ENCODE data around the gene CDH13. TPM values are rescaled to one million over a fixed set of nuclear protein-coding genes. Genes with fewer than 3 reads are reported as not detected.

The CDH13 gene
- total RNA-seq, 1 experiment from 2014 or later = 2.1 TPM

DNA sequence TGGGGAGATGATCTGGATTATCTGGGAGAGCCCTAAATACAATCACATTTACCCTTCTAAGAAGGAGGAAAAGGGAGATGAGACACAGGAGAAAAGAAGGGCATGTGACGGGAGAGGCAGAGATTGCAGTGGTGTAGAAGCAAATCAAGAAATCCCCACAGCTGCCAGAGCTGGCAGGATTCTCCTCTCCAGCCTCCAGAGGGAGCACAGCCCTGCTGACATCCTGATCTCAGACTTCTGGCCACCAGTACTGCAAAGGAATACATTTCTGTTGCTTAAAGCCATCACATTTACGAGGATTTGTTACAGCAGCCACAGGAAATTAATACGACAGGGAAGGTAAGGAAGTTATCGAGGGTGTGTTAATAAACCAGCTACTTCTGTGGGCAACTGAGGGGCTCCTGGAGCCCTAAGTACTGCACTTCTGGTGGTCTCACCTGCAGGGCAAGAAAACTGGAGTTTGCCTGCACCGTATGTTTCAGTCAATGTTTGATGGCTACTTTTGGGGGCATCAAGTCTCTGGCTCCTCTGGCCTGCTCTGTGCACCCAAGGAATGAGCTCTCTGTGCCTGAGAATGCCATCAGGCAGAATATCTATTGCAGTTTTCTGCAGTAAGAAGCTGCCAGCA, 22.9 kb upstream of the CDH13 start:
- ChIA-PET CTCF (interaction anchor here (0.8 kb wide), 1 partner anchor 12 kb away, joined by 4 read pairs; no protein-coding TSS in a partner anchor), POLR2A (ENCODE audit: low non-redundant PET) (no interaction called here)
- Histone ChIP-seq H3K4me3 (ENCODE audit: low read depth, low read length, poor library complexity, severe bottlenecking) (no peak overlapping the region), H3K27me3 (replicated peaks; ENCODE audit: insufficient read depth, low read depth, low read length, poor library complexity) (peaks cover 16% of the 10 kb centered on the region), H3K9me3 (ENCODE audit: low read depth, low read length, poor library complexity, severe bottlenecking) (no peaks in the 10 kb centered on the region), H3K36me3 (ENCODE audit: insufficient read depth, low read length, poor library complexity, severe bottlenecking) (no peaks in the 10 kb centered on the region), H3K4me1 (ENCODE audit: insufficient read depth, low read length, poor library complexity, severe bottlenecking) (no peaks in the 10 kb centered on the region), H3K27ac (ENCODE audit: low read depth, low read length, poor library complexity, severe bottlenecking) (no peak overlapping the region)
- no TSS peak for BruUV-seq (replicated peaks)
- intact Hi-C loops (cut with micrococcal nuclease; ENCODE audit: unreplicated experiment) = no loop called here
- TF ChIP-seq EZH2 (IDR thresholded peaks at IDR 0.05; ENCODE audit: borderline replicate concordance, low read depth, low read length, poor library complexity, severe bottlenecking) = no peak
- TF ChIP-seq, protein P1, sequence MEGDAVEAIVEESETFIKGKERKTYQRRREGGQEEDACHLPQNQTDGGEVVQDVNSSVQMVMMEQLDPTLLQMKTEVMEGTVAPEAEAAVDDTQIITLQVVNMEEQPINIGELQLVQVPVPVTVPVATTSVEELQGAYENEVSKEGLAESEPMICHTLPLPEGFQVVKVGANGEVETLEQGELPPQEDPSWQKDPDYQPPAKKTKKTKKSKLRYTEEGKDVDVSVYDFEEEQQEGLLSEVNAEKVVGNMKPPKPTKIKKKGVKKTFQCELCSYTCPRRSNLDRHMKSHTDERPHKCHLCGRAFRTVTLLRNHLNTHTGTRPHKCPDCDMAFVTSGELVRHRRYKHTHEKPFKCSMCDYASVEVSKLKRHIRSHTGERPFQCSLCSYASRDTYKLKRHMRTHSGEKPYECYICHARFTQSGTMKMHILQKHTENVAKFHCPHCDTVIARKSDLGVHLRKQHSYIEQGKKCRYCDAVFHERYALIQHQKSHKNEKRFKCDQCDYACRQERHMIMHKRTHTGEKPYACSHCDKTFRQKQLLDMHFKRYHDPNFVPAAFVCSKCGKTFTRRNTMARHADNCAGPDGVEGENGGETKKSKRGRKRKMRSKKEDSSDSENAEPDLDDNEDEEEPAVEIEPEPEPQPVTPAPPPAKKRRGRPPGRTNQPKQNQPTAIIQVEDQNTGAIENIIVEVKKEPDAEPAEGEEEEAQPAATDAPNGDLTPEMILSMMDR (conservative IDR thresholded peaks at IDR 0.05; ENCODE audit: low read depth, low read length) = peak; percentile 51
- peak; percentile 36 for DNase-seq (ENCODE audit: low spot score)

DNA sequence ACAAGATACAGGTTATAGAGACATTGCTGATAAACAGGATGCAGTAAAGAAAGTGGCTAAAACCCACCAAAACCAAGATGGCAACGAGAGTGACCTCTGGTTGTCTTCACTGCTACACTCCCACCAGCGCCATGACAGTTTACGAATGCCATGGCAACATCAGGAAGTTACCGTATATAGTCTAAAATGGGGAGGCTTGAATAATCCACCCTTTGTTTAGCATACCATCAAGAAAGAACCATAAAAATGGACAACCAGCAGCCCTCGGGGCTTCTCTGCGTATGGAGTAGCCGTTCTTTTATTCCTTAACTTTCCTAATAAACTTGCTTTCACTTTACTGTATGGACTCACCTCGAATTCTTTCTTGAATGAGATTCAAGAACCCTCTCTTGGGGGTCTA, 21.7 kb upstream of the CDH13 start:
- TF ChIP-seq, protein P1 (conservative IDR thresholded peaks at IDR 0.05; ENCODE audit: low read depth, low read length) = no peak
- TF ChIP-seq EZH2 (IDR thresholded peaks at IDR 0.05; ENCODE audit: borderline replicate concordance, low read depth, low read length, poor library complexity, severe bottlenecking) = no peak
- no peaks in the 10 kb centered on the region for H3K36me3 ChIP-seq (ENCODE audit: insufficient read depth, low read length, poor library complexity, severe bottlenecking)

DNA sequence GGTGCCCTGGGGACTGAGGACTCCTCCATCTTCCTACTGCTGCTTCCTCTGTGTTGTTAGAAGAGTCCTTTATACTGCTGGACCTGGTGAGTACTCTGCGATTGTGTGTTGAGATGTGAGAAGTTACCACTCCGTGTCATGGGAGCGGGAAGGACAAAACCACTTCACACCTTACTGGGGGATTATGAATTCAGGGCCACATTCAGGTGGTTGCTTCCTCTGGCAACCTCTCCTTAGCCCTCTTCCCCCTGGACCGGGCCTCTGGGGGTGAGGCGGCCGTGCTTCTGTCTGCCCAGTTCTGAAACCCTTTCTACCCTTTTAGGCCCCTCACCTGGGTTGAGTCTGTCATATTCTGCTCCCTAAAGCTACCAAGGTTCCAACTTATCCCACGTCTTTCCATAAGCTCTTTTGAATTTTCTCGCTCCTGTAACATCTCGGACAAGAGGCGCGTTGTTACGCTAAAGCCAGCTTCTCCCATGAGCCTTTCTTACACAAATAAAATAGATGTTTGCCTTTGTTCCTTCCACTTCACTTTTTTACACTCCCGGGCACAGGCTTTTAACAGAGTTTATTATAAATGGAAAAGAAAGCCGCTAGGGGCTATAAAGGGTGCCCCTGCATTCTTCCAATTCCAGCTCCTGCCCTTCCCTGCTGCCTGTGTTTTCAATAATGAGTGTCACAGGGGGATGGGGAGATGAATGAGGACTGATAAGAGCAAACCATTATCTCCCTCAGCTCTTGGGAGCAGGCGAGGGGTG, 20.7 kb upstream of the CDH13 start:
- peaks cover 13% of the 10 kb centered on the region for H3K27me3 ChIP-seq (replicated peaks; ENCODE audit: insufficient read depth, low read depth, low read length, poor library complexity)
- ChIA-PET CTCF (no interaction called here), POLR2A (ENCODE audit: low non-redundant PET) (no interaction called here)
- no peaks in the 10 kb centered on the region for H3K36me3 ChIP-seq (ENCODE audit: insufficient read depth, low read length, poor library complexity, severe bottlenecking)
- H3K27ac ChIP-seq (ENCODE audit: low read depth, low read length, poor library complexity, severe bottlenecking) = no peak overlapping the region
- no peak for DNase-seq (ENCODE audit: low spot score)
- TF ChIP-seq, protein P1 (conservative IDR thresholded peaks at IDR 0.05; ENCODE audit: low read depth, low read length) = no peak
- TF ChIP-seq EZH2 (IDR thresholded peaks at IDR 0.05; ENCODE audit: borderline replicate concordance, low read depth, low read length, poor library complexity, severe bottlenecking) = no peak
- no TSS peak for BruUV-seq (replicated peaks)
- H3K4me3 ChIP-seq (ENCODE audit: low read depth, low read length, poor library complexity, severe bottlenecking) = no peak overlapping the region
- H3K4me1 ChIP-seq (ENCODE audit: insufficient read depth, low read length, poor library complexity, severe bottlenecking) = no peaks in the 10 kb centered on the region
- H3K9me3 ChIP-seq (ENCODE audit: low read depth, low read length, poor library complexity, severe bottlenecking) = no peaks in the 10 kb centered on the region
- intact Hi-C loops (cut with micrococcal nuclease; ENCODE audit: unreplicated experiment) = no loop called here

More for the DNA sequence above, 21.7 kb upstream of the CDH13 start:
- no TSS peak for BruUV-seq (replicated peaks)
- Histone ChIP-seq H3K4me1 (ENCODE audit: insufficient read depth, low read length, poor library complexity, severe bottlenecking) (no peaks in the 10 kb centered on the region), H3K4me3 (ENCODE audit: low read depth, low read length, poor library complexity, severe bottlenecking) (no peak overlapping the region), H3K9me3 (ENCODE audit: low read depth, low read length, poor library complexity, severe bottlenecking) (no peaks in the 10 kb centered on the region), H3K27me3 (replicated peaks; ENCODE audit: insufficient read depth, low read depth, low read length, poor library complexity) (peaks cover 13% of the 10 kb centered on the region), H3K27ac (ENCODE audit: low read depth, low read length, poor library complexity, severe bottlenecking) (no peak overlapping the region)
- ChIA-PET POLR2A (ENCODE audit: low non-redundant PET) (no interaction called here), CTCF (interaction anchor here (0.8 kb wide), 1 partner anchor 11 kb away, joined by 4 read pairs; no protein-coding TSS in a partner anchor)
- DNase-seq (ENCODE audit: low spot score) = no peak
- intact Hi-C loops (cut with micrococcal nuclease; ENCODE audit: unreplicated experiment) = no loop called here

Measured in A673 (cell line).